NCI-H187 treated with DMSO at 0.1 percent for 48 hours (cell line): ENCODE measurements around the gene EIF4B.

Experiments
- DNase-seq: peaks from one replicate; lab custom pipeline; 2025; lab: John Stamatoyannopoulos, UW

EIF4B gene

DNA sequence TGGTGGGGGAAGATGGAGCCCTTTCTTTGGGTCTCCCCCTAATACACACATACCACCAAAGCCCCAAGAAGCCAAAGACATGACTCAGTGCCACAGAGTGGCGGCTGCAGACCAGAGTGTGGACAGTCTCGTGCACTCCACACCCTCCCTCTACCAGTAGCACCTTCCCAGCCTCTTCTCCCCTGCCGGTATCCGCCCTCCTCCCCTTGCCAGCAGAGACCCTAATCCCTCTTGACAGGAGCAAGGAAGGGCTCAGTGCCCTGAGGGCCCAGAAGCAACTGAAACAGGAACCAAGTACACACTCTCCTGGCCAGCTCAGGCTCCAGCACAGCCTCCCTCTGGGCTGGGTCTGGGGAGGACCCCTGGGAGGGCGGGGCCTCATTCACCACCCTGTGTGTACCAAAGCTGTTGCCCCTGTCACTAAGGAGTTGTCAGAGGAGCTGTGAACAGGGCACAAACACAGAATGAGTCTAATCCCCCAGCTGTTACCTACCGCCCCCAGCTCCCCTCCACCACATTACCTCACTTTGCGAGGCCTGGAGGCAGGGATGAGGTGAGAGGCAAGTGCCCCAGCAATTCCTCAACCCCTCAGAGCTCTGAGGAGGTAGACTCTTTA, 64.7 kb downstream of the EIF4B start:
- no peak for DNase-seq

DNA sequence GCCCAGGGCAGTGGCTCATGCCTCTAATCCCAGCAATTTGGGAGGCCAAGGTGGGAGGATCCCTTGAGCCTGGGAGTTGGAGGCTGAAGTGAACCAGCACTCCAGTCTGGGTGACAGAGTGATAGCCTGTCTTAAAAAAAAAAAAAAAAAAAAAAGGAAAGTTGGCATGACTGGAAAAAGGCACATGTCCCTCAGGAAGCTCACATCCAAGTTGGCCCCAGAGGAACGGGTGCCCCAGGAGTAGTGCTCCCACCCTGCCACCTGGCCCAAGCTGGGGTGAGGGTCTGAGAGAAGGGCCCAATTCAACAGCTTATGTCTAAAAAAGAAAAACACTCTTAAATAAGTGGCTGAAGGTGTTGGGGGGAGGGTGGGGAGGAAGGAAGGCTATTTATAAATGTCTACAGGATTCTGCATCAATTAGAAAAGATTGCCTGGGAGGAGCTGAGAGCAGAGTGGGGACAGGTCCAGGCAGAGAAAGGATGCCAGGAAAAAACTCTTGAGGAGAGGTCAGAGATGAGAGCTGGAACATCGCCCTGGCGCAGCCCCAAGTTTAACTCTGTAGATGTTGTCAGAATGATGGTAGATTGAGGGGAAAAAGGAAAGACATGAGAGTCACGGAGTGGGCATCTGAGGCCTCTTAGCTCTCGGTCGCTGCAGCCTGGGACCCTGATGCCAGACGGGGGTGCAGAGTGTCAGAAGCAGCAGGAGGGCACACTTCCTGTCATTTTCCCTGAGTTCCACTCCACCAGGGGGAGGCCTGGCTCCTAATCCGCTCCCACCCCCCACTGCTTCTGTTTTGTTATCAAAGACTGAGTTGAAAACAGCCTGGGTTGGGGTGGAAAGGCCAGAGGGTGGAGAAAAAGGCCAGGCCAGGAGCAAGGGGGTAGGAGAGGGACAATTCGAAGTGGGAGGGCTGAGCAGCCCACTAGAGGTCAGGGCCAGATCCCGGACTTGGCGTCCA, 65.6 kb downstream of the EIF4B start:
- DNase-seq: no peak

DNA sequence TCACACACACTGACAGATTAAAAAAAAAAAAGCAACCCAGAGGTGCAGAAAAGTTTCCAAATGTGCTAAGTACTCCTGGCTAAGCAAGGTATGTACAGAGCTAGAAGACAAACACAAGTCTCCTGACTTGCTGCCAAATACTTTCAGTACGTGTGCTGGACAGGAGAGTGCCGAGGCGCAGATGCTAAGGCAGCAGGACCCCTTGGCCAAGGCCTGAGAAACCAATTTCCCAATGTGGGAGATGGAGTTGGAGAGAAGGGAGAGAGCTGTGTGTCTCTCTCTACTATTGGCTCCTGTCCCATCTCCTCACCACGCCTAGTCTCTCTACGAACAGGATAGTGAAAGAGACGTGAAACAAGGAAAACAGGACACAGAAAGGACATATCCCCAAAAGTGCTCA, 67.6 kb downstream of the EIF4B start:
- DNase-seq: no peak

DNA sequence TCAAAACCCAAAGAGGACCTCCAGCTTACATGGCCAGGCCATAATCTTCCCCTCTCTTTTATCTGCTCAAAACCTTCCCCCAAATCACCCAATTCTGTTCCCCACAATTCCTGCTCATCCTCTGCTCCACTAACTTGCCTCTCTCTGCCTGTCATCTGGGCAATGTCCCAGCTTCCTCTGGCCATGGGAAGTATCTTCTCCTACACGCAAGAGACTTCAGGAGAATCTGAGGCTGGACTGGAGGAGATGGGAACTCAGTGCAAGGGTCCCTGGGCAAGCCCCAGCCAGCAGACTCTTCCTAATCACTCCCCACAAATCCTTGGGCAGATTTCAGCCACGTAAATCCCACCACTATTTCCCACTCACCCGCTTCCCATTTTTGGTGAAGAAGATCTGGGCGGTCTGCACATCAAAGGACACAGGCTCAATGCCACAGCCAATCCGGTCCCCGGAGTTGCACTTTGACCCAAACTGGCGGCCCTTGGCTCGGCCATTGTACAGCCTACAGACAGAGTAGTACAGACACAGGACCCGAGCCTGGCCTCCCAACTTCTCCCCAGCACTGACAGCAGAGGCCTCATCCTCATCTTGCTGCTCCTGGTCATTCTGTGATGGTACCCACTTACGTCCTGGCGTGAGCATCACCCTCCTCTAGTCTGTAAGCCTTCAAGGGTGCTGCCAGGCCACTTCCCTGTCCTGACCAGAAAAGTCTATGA, 68.2 kb downstream of the EIF4B start:
- DNase-seq: no peak

DNA sequence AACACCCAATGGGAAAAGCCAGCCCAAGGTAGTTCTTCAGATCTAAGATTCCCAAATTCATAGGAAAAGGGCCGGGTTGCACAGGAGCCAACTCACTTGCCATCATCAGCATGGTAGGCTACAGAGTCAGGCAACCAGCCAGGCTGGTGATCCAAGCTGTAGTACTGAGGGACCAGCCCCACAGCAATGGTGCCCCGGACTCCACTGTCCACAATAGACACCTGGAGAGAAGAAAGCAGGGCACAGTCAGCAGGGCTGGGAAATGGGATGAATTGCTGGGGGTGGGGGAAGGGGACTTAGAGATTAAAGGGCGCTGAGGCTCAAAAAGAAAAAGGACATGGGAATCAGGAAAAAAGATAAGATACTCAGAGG, 68.7 kb downstream of the EIF4B start:
- DNase-seq: no peak

DNA sequence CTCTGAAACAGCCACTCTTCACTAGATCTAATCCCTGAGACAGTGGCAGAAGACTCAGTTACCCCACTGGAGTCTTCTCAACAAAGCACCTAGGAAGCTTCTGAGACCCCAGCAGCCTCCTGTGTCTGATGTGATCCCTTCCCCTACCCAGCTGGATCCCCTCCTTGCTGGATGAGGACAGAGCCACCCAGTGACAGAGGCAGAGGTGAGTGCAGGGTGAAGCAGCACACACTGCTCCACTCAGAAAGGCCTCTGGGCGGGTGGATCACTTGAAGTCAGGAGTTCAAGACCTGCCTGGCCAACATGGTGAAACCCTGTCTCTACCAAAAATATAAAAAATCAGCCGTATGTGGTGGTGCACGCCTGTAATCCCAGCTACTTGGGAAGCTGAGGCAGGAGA, 70.2 kb downstream of the EIF4B start:
- DNase-seq: no peak

DNA sequence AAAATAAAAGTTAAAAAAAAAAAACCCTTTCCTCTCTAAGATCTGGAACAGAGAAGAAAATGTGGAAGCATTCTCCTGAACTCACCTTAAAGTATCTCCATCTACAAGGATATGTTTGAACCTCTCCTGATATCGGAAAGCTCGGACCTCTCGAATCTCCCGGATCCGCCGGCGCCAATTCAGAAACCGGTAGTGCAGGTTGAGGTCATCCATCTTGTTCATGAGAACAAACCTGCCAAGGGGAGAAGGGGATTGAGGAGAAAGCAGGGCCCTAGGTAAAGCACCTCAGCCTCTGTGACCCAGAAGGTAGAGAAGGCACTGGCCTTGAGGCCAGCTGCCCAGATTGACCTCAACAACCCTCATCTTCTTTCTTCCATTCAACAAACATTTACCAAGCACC, 70.8 kb downstream of the EIF4B start:
- DNase-seq: no peak

DNA sequence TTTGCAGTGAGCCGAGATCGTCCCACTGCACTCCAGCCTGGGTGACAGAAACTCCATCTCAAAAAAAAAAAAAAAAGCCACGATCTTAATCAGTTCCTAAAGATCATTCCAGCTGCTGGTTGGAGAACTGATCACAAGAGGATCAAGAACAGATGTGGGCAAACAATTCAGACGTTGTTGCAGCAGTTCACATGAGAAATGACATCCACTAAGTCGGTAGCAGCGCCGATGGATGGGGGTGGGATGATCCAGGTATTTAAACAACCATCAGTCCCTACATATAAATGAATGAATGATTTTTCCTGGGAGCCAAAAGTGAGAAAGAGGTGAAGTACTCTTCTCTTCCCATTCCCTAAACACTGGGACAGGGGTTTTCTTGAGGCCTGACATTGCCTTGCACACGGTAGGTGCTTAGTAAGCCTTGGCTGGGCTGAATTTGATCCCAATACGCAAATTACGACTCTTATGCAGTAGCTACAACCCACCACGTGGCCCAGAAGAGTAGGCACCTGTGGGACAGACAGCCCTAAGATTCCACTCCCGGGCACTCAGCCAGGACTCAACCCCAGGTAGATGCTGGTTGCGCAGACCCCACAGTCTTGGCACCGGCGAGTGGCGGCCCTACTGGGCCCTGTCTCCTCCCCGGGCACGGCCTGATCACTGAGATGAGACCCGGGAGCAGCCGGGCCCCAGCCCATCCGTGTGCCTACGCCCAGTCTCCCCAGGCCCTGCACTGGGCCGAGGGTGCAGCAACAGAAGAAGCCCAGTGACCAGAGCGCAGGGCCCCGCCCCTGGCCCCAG, 72.4 kb downstream of the EIF4B start:
- no peak for DNase-seq

DNA sequence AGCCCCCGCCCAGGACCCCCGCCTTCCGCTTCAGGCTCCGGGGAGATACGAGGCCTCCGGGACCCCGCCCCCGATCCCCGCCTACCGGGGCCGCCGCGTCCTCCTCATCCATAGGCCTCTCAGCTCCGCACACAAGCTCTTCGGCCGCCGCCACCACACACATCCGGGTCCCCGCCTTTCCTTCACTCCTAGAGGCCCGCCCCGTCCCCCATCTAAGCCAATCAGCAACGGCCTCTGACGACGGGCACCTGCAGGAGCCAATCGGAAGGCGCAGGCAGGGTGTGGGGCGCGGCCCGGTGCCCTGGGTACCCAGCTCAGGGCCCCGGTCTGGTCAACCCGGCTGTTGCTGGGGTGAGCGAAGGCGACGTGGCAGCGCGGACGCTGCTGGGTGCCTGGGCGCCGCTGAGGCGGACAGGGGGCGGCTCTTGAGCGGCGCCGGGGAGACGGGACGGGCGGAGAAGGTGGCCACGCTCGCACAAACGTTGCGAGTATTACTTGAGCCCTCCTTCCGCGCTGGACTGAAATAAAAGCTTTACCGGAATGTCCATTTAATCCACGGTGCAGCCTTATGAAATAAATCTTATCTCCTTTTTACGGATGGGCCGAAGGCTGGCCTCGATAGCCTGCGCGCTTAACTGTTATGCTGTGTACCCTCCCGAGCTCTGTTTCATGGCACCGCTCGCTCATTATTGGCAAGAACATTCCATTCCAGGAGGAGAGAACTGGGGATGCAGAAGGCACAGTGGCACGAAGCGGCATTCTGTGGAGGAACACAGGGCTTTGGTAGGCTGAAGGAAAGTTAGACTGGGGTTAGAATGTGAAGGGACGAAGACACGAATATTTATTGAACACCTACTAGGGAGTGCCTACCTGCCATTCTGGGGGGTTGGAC, 73.2 kb downstream of the EIF4B start, which contains the start of gene SPRYD3:
Gene SPRYD3, minus strand, starts transcription at position 165 of the 892 bp plus-strand sequence. Its CDS starts 57 bp downstream, at position 108.
- peak; percentile 86 for DNase-seq

DNA sequence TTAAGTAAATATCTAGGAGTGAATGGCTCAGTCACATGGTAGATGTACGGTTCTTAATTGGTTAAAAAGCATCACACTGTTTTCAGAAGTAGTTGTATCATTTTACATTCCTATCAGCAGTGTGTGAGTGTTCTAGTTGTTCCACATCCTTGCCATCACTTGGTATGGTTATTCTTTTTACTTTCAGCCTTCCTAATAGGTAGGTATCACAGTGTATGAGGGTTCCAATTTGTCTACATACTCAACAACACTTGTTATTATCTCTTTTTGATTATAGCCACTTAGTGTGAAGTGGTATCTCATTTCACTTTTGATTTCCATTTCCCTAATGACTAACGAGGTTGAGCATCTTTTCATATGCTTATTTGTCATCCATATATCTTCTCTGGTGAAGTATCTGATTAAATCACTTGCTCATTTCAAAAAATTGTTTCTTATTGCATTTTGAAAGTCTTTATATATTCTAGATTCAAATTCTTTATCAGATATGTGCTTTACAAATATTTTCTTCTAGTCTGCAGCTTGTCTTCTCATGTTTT, 76.5 kb downstream of the EIF4B start:
- DNase-seq: no peak

DNA sequence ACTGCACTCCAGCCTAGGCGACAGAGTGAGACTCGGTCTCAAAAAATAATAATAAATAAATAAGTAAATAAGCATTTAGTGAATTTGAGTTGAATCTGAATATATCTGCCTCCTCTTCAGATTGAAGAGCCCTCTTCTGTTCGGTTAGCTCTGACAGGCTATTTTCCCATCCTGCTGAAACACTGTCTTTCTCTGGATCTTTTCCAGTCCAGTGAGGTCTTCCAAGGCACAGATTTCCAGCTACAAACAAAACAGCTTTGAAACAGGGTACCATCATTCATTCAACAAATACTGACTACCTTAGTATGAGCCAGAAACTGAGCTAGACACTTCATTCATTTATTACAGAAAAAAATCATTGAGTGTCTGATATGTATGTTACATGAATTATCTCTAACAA, 80.1 kb downstream of the EIF4B start:
- no peak for DNase-seq

DNA sequence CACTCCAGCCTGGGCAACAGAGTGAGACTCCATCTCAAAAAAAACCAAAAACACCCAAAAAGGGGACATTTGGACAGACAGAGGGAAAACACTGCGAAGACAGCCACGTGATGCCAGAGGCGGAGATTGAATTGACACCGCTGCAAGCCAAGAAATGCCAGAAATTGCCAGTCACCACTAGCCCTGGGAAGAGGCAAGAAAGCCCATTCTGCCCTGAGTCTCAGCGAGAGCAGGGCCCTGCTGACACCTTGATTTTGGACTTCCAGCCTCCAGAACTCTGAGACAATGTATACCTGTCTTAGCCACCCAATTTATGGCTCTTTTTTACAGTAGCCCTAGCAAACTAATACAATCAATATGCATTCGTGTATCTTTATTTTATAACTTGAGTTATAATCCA, 83.8 kb downstream of the EIF4B start:
- DNase-seq: no peak

DNA sequence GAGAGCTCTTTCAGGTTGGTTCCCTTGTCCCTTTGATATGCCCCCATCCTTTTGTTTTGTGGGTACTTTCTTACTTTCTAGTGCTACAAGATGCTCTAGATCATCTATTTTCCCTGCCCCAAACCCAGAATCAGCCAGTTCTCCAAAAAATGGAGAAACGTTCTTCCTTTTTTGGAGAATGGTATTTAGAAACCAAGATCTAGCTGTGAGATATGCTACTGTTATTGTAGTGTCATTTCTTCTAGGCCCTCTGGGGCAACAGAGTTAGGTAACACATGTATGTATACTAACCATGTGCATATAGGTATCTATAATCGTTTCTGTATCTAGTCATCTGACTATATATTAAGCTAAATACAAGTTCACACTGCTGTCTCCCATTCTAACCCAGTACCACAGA, 84.3 kb downstream of the EIF4B start:
- DNase-seq: no peak

DNA sequence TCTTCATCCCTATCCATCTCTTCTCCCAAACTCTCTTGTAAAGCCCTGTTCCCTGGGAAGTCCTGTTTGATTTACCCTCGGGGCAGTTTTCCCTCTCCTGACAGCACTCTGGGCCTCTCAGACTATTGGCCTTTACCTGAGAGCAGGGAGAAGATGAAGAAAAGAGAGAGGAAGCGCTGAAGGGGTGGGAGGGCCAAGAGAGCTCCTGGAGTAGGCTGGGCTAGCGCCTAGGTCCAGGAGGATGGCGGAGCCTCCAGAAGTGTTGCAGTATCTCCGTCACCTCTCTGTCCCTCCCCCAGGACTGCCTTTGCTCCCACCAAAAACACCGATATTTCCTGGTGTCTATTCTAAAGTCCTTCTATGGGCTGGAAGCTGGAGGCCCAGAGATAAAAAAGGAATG, 85.5 kb downstream of the EIF4B start:
- no peak for DNase-seq
